RPMI8226 (cell line): ENCODE data around the gene SYT7.
"Not testable (repeated sequence)": the region's sequence is repeated elsewhere in the genome, so short reads cannot be mapped to it uniquely, and the experiment has no call there.

Experiments used
- DNase-seq: peaks from one replicate; pipeline ENCODE4 v3.0.0-alpha.2; 2015

SYT7 gene

GRCh38 chr11:61581030-61581928 lies at the start of gene SYT7:
TSS of gene SYT7 (minus strand) at chr11:61581076. CDS start at chr11:61580820, 256 bp downstream.
- peak; percentile 98 for DNase-seq

- DNase-seq = no peak
Observed at GRCh38 chr11:61630089-61630488, 49.2 kb upstream of the SYT7 start.

GRCh38 chr11:61629082-61629833 lies 48.4 kb upstream of the SYT7 start:
- DNase-seq = no peak

- DNase-seq = no peak
Observed at GRCh38 chr11:61628662-61628970, 47.7 kb upstream of the SYT7 start.

- peak; percentile 70 for DNase-seq
Observed at GRCh38 chr11:61627850-61628661, 47.2 kb upstream of the SYT7 start.

GRCh38 chr11:61626580-61627380 lies 45.9 kb upstream of the SYT7 start:
- no peak for DNase-seq

GRCh38 chr11:61625525-61625924 lies 44.6 kb upstream of the SYT7 start:
- DNase-seq = no peak

- no peak for DNase-seq
Observed at GRCh38 chr11:61621917-61622585, 41.2 kb upstream of the SYT7 start.

GRCh38 chr11:61619471-61620226 lies 38.8 kb upstream of the SYT7 start:
- DNase-seq = no peak

- DNase-seq = no peak
Observed at GRCh38 chr11:61618978-61619377, 38.1 kb upstream of the SYT7 start.

- no peak for DNase-seq
Observed at GRCh38 chr11:61617515-61617914, 36.6 kb upstream of the SYT7 start.

GRCh38 chr11:61616434-61616833 lies 35.6 kb upstream of the SYT7 start:
- no peak for DNase-seq

- not testable (repeated sequence) for DNase-seq
Observed at GRCh38 chr11:61614782-61615181, 33.9 kb upstream of the SYT7 start.

GRCh38 chr11:61613870-61614269 lies 33.0 kb upstream of the SYT7 start:
- no peak for DNase-seq

- no peak for DNase-seq
Observed at GRCh38 chr11:61613051-61613450, 32.2 kb upstream of the SYT7 start.

GRCh38 chr11:61611309-61611708 lies 30.4 kb upstream of the SYT7 start:
- DNase-seq = no peak

- DNase-seq = no peak
Observed at GRCh38 chr11:61610905-61611304, 30.0 kb upstream of the SYT7 start.

GRCh38 chr11:61609980-61610366 lies 29.1 kb upstream of the SYT7 start:
- DNase-seq = peak; percentile 64

- no peak for DNase-seq
Observed at GRCh38 chr11:61609000-61609979, 28.4 kb upstream of the SYT7 start.
